ENCODE measurements around the gene STK17B. TPM values are rescaled to one million over a fixed set of nuclear protein-coding genes. Genes with fewer than 3 reads are reported as not detected.
"Not testable (repeated sequence)": the region's sequence is repeated elsewhere in the genome, so short reads cannot be mapped to it uniquely, and the experiment has no call there.

STK17B gene
- total RNA-seq, 3 donors from 2014 or later = 30.3 to 55.7 (median 55.1) TPM

DNA sequence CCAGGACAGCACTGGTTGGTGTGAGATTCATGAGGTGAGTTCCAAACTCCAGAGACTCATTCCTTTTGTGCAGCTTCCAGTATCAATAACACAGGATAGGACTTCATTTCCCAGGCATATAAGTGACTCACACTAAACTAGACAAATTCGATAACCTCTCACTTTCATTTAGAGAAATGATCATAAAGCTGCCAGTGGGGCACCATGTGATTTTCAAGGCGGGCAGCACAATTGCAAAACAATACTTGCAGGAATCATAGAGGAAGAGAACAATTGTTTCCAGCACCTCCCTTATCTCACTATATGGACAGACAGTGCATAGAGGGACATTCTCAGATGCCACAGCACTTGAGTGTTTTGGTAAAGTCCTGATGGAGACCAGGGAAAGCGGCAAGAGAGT is 71.5 kb downstream of the STK17B start:
- peaks cover 7% of the 10 kb centered on the region for H3K4me1 ChIP-seq (ENCODE audit: low read depth)
- H3K4me3 ChIP-seq = no peak overlapping the region
- ATAC-seq = peak; percentile 49
- TF ChIP-seq, protein P1, sequence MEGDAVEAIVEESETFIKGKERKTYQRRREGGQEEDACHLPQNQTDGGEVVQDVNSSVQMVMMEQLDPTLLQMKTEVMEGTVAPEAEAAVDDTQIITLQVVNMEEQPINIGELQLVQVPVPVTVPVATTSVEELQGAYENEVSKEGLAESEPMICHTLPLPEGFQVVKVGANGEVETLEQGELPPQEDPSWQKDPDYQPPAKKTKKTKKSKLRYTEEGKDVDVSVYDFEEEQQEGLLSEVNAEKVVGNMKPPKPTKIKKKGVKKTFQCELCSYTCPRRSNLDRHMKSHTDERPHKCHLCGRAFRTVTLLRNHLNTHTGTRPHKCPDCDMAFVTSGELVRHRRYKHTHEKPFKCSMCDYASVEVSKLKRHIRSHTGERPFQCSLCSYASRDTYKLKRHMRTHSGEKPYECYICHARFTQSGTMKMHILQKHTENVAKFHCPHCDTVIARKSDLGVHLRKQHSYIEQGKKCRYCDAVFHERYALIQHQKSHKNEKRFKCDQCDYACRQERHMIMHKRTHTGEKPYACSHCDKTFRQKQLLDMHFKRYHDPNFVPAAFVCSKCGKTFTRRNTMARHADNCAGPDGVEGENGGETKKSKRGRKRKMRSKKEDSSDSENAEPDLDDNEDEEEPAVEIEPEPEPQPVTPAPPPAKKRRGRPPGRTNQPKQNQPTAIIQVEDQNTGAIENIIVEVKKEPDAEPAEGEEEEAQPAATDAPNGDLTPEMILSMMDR (IDR thresholded peaks at IDR 0.05) = no peak
- no peaks in the 10 kb centered on the region for H3K36me3 ChIP-seq (ENCODE audit: low read depth)
- DNase-seq = no peak
- intact Hi-C loops (cut with DNase I, micrococcal nuclease) = no loop called here
- H3K9me3 ChIP-seq = no peaks in the 10 kb centered on the region

DNA sequence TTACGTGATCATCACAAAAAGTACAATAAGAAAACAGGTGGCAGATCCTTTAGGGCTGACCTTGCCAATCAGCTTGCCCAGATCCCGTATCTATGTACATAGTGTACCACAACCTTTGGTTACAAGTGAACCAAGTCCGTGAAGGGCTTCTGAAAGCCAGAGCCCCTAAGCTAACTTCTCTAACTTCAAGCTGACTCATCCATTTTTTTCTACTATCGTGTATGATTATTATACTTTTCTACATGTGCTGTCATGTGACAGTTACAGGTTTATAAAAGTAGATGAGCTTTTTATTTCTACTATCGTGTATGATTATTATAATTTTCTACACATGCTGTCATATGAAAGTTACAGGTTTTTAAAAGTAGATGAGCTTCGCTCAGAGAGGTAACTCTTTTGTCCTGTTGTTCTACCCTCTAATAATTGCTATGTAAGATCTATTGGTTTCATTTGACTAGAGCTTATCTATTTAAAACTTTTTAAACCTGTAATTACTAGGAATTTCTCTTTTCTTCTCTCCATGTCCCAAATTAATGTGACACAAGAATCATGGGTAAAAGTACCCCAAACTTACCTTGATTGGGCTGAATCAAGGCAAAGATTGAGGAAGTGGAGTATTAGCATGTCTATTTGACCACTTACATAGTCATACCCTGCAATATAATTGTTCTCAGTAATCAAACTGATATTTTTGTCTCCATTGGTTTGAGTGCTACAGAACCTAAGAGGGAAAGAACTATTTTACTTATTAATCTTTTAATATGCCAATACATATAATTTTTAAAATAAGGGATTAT is 73.3 kb downstream of the STK17B start:
- ATAC-seq = no peak
- intact Hi-C loops (cut with DNase I, micrococcal nuclease) = no loop called here
- peaks cover 7% of the 10 kb centered on the region for H3K4me1 ChIP-seq (ENCODE audit: low read depth)
- H3K4me3 ChIP-seq = no peak overlapping the region
- DNase-seq = no peak
- H3K9me3 ChIP-seq = no peaks in the 10 kb centered on the region
- no peaks in the 10 kb centered on the region for H3K36me3 ChIP-seq (ENCODE audit: low read depth)
- TF ChIP-seq, protein P1 (IDR thresholded peaks at IDR 0.05) = no peak

DNA sequence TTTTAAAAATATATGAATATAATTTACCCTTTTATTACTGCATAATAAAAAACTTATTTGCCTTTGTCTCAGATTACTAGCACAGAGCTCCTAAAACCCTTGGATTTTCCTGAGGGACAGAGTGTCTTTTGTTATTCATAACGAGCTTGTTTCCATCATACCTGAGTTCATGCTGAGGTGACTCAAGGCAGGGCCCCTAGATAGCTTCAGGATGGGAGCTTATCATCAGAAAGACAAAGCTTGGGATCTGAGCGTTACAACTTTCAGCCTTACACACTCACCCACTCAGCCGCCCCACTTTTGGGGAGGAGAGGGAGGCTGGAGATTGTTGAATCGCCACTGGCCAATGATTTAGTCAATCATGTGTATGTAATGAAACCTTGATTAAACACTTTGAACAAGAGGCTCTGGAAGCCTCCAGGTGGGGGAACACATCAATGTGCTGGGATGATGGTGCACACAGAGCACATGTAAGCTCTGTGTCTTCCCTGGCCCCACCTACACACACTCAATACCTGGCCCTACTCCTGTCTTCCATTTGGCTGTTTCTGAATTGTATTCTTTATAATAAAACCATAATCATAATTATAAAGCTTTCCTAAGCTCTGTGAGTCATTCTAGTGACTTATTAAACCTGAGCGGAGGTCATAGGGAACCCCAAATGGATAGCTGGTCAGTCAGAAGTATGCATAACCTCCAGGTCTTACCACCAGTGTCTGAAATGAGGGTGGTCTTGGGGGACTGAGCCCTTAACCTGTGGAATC is 74.2 kb downstream of the STK17B start:
- intact Hi-C loops (cut with DNase I, micrococcal nuclease) = no loop called here
- DNase-seq = no peak
- peak; percentile 69 for ATAC-seq
- Histone ChIP-seq H3K36me3 (ENCODE audit: low read depth) (no peaks in the 10 kb centered on the region), H3K4me3 (no peak overlapping the region), H3K4me1 (ENCODE audit: low read depth) (peaks cover 7% of the 10 kb centered on the region), H3K9me3 (no peaks in the 10 kb centered on the region)
- TF ChIP-seq, protein P1 (IDR thresholded peaks at IDR 0.05) = no peak

DNA sequence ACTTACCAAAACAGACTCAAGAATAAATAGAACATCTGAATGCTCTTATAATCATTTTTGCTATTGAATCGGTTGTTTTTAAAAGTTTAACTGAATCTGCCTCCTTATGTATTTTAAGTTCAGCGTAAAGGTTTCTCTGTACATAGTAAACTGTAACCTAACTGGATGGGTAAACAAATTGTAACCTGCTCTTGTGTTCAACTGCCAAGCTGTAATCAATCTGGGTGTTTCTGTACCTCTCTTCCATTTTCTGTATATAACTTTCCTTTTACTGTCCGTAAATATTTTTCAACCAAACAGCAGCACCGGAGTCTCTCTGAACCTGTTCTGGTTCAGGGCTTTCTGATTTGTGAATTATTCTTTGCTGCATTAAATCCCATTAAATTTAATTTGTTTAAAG is 75.1 kb downstream of the STK17B start:
- TF ChIP-seq, protein P1 (IDR thresholded peaks at IDR 0.05) = no peak
- Histone ChIP-seq H3K9me3 (no peaks in the 10 kb centered on the region), H3K4me3 (no peak overlapping the region), H3K4me1 (ENCODE audit: low read depth) (peaks cover 7% of the 10 kb centered on the region), H3K36me3 (ENCODE audit: low read depth) (no peaks in the 10 kb centered on the region)
- ATAC-seq (no peak), DNase-seq (no peak)
- intact Hi-C loops (cut with DNase I, micrococcal nuclease) = no loop called here

DNA sequence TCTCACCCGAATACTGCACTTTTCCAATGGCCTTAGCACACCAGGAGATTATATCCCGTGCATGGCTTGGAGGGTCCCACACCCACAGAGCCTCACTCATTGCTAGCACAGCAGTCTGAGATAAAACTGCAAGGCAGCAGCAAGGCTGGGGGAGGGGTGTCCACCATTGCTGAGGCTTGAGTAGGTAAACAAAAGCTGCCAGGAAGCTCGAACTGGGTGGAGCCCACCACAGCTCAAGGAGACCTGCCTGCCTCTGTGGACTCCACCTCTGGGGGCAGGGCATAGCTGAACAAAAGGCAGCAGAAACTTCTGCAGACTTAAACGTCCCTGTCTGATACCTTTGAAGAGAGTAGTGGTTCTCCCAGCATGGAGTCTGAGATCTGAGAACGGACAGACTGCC is 81.9 kb downstream of the STK17B start:
- ATAC-seq; H3K4me1 ChIP-seq (ENCODE audit: low read depth); H3K4me3 ChIP-seq; intact Hi-C loops (cut with DNase I, micrococcal nuclease); H3K9me3 ChIP-seq; H3K36me3 ChIP-seq (ENCODE audit: low read depth); DNase-seq: not testable (repeated sequence)

DNA sequence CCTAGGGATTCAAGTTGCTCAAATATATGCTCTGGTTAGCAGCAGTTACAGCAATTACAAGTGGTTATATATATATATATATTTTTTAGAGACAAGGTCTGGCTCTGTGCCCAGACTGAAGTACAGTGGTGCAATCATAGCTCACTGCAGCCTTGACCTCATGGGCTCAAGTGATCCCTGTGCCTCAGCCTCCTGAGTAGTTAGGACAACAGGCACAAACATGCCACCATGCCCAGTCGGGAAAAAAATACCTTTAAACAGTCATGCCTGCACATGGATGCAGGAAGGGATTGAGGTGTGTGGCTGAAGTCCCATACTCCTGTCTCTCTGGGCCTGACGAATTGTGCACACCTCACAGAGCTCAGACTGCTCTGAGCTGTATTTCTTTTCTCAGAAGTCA is 83.2 kb downstream of the STK17B start:
- DNase-seq = peak in 2 of 3 donors; percentile 42 to 65
- Histone ChIP-seq H3K36me3 (ENCODE audit: low read depth) (no peaks in the 10 kb centered on the region), H3K4me1 (ENCODE audit: low read depth) (peaks cover 3% of the 10 kb centered on the region), H3K4me3 (no peak overlapping the region), H3K9me3 (peaks cover 4% of the 10 kb centered on the region)
- intact Hi-C loops (cut with DNase I, micrococcal nuclease) = no loop called here
- TF ChIP-seq, protein P1 (IDR thresholded peaks at IDR 0.05) = no peak
- peak; percentile 90 for ATAC-seq
